Mesenchymal stem cell (in vitro differentiated cells and primary cell): ENCODE data around the gene EFNA2.

Source experiments
- DNase-seq: peaks from one replicate; pipeline ENCODE4 v3.0.0-alpha.2; 2013
- H2AFZ ChIP-seq: one replicate; pipeline ENCODE4 v1.6.1; 2013; ENCODE audit warnings: low read depth, mild to moderate bottlenecking, control low read depth, inconsistent platforms, low read length, moderate library complexity
- H2AK5ac ChIP-seq: 2 replicates; pipeline ENCODE4 v1.6.1; 2013; ENCODE audit warnings: low read length, moderate library complexity, mild to moderate bottlenecking, inconsistent platforms; ENCODE audit not compliant: severe bottlenecking
- H2BK120ac ChIP-seq: one replicate; pipeline ENCODE4 v1.6.1; 2013; ENCODE audit warnings: low read depth, mild to moderate bottlenecking, inconsistent platforms, low read length, moderate library complexity
- H2BK12ac ChIP-seq, 2 experiments: one replicate each; pipeline ENCODE4 v1.6.1; 2013; ENCODE audit warnings: inconsistent platforms in 2 of 2, low read length in 2 of 2, mild to moderate bottlenecking in 2 of 2, moderate library complexity in 2 of 2, control low read depth in 1 of 2
- H2BK15ac ChIP-seq: one replicate; pipeline ENCODE4 v1.6.1; 2013; ENCODE audit warnings: mild to moderate bottlenecking, low read depth, inconsistent platforms; ENCODE audit not compliant: poor library complexity, severe bottlenecking
- H2BK5ac ChIP-seq: 2 replicates; pipeline ENCODE4 v1.6.1; 2013; ENCODE audit warnings: low read depth, mild to moderate bottlenecking, low read length, control low read depth, inconsistent platforms; ENCODE audit not compliant: poor library complexity, severe bottlenecking
- H3K14ac ChIP-seq, 2 experiments: one replicate each; pipeline ENCODE4 v1.6.1; 2013; ENCODE audit warnings: inconsistent platforms in 2 of 2, low read length in 2 of 2, control low read depth in 1 of 2, mild to moderate bottlenecking in 1 of 2, moderate library complexity in 1 of 2
- H3K18ac ChIP-seq, 2 experiments: one replicate each; pipeline ENCODE4 v1.6.1; 2013; ENCODE audit warnings: inconsistent platforms in 2 of 2, low read length in 2 of 2, control low read depth in 1 of 2, low read depth in 1 of 2, mild to moderate bottlenecking in 1 of 2
- H3K23ac ChIP-seq, 2 experiments: one replicate each; pipeline ENCODE4 v1.6.1; 2013; ENCODE audit warnings: inconsistent platforms in 2 of 2, low read length in 2 of 2, mild to moderate bottlenecking in 2 of 2, moderate library complexity in 2 of 2, control low read depth in 1 of 2
- H3K27ac ChIP-seq: 2 replicates; pipeline ENCODE4 v1.5.1; 2013; ENCODE audit warnings: mild to moderate bottlenecking, moderate library complexity, low read length, control low read depth, inconsistent platforms; ENCODE audit not compliant: poor library complexity, severe bottlenecking
- H3K27me3 ChIP-seq, 2 experiments: 2 replicates each; pipeline versions ENCODE4 v1.6.1 to v1.7.0; 2013; ENCODE audit warnings: low read length in 2 of 2, mild to moderate bottlenecking in 2 of 2, moderate library complexity in 2 of 2, control low read depth in 1 of 2, inconsistent platforms in 1 of 2; ENCODE audit not compliant: control insufficient read depth in 1 of 2, insufficient read depth in 1 of 2
- H3K36me3 ChIP-seq, 2 experiments: 2 replicates each; pipeline versions ENCODE4 v1.6.1 to v1.7.0; 2013; ENCODE audit warnings: low read length in 2 of 2, control low read depth in 1 of 2, inconsistent platforms in 1 of 2, low read depth in 1 of 2, mild to moderate bottlenecking in 1 of 2; ENCODE audit not compliant: insufficient read depth in 2 of 2, control insufficient read depth in 1 of 2
- H3K4ac ChIP-seq, 2 experiments: one replicate each; pipeline ENCODE4 v1.6.1; 2013; ENCODE audit warnings: inconsistent platforms in 2 of 2, low read length in 2 of 2, mild to moderate bottlenecking in 2 of 2, moderate library complexity in 2 of 2, control low read depth in 1 of 2, low read depth in 1 of 2
- H3K4me1 ChIP-seq: 2 replicates; pipeline ENCODE4 v1.6.1; 2013; ENCODE audit warnings: low read depth, low read length, control low read depth; ENCODE audit not compliant: control insufficient read depth, insufficient read depth
- H3K4me2 ChIP-seq: 2 replicates; pipeline ENCODE4 v1.6.1; 2013; ENCODE audit warnings: low read length, mild to moderate bottlenecking, inconsistent platforms; ENCODE audit not compliant: poor library complexity, severe bottlenecking
- H3K4me3 ChIP-seq, 2 experiments: 2 replicates each; pipeline versions ENCODE4 v1.5.1 to v1.7.0; 2013; ENCODE audit warnings: low read length in 2 of 2, mild to moderate bottlenecking in 2 of 2, control low read depth in 1 of 2, low read depth in 1 of 2; ENCODE audit not compliant: insufficient read depth in 1 of 2
- H3K79me1 ChIP-seq: replicated peaks from 2 replicates; pipeline ENCODE4 v1.6.1; 2013; ENCODE audit warnings: mild to moderate bottlenecking, control low read depth, low read length, inconsistent platforms; ENCODE audit not compliant: poor library complexity, severe bottlenecking
- H3K9ac ChIP-seq: 2 replicates; pipeline ENCODE4 v1.7.0; 2013; ENCODE audit warnings: mild to moderate bottlenecking, low read length, moderate library complexity
- H3K9me3 ChIP-seq: 2 replicates; pipeline ENCODE4 v1.7.0; 2013; ENCODE audit warnings: mild to moderate bottlenecking, low read length; ENCODE audit not compliant: control insufficient read depth
- H4K8ac ChIP-seq: one replicate; pipeline ENCODE4 v1.6.1; 2013; ENCODE audit warnings: inconsistent platforms, mild to moderate bottlenecking, low read length, moderate library complexity
- H4K91ac ChIP-seq: one replicate; pipeline ENCODE4 v1.6.1; 2013; ENCODE audit warnings: mild to moderate bottlenecking, low read length, inconsistent platforms
- WGBS: methylation state at CpG from one replicate; pipeline ENCODE4 v1.1.7; 2013; ENCODE audit warnings: mixed read lengths; 5-methylcytosine and 5-hydroxymethylcytosine counted together

The EFNA2 gene

DNA sequence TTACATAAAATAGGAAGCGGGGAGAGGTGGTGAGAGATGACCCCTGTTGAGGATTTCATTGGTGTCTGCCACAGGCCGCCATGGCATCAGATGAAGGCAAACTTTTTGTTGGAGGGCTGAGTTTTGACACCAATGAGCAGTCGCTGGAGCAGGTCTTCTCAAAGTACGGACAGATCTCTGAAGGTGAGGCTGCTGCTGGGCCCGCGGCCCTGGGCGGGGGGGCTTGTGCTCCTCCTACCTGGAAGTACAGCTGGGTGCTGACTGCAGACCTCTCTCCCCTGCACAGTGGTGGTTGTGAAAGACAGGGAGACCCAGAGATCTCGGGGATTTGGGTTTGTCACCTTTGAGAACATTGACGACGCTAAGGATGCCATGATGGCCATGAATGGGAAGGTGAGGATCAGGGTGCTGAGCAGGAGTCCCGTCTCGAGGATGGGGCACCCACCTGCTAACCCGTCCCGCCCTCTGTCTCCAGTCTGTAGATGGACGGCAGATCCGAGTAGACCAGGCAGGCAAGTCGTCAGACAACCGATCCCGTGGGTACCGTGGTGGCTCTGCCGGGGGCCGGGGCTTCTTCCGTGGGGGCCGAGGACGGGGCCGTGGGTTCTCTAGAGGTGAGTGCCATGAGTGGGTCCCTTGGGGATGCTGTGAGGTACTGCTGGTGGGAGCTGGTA is 14.7 kb upstream of the EFNA2 start:
- H3K23ac ChIP-seq, result no peak overlapping the region
- no peak for DNase-seq
- H3K4me3 ChIP-seq, result peak overlapping the region; percentile 20 to 85
- H2BK120ac ChIP-seq, result no peak overlapping the region
- no peak overlapping the region for H2BK12ac ChIP-seq
- H3K4me1 ChIP-seq, result peaks cover 62% of the 10 kb centered on the region
- H3K27me3 ChIP-seq, result no peaks in the 10 kb centered on the region
- H2AFZ ChIP-seq, result no peak overlapping the region
- H3K79me1 ChIP-seq, result peaks cover 8% of the 10 kb centered on the region
- H3K14ac ChIP-seq, result no peak overlapping the region
- H2AK5ac ChIP-seq, result peak overlapping the region; percentile 13
- H3K36me3 ChIP-seq, result peaks cover 43 to 48% of the 10 kb centered on the region in 2 experiments
- H4K8ac ChIP-seq, result no peak overlapping the region
- peak overlapping the region; percentile 97 for H3K9ac ChIP-seq
- no peak overlapping the region for H3K18ac ChIP-seq
- H3K9me3 ChIP-seq, result no peaks in the 10 kb centered on the region
- H3K4ac ChIP-seq, result no peak overlapping the region
- no peak overlapping the region for H4K91ac ChIP-seq
- H3K27ac ChIP-seq, result no peak overlapping the region
- peak overlapping the region; percentile 70 for H3K4me2 ChIP-seq
- no peak overlapping the region for H2BK15ac ChIP-seq
- no peak overlapping the region for H2BK5ac ChIP-seq
- WGBS, result 94% methylated on average over 26 of the region's 26 CpGs

DNA sequence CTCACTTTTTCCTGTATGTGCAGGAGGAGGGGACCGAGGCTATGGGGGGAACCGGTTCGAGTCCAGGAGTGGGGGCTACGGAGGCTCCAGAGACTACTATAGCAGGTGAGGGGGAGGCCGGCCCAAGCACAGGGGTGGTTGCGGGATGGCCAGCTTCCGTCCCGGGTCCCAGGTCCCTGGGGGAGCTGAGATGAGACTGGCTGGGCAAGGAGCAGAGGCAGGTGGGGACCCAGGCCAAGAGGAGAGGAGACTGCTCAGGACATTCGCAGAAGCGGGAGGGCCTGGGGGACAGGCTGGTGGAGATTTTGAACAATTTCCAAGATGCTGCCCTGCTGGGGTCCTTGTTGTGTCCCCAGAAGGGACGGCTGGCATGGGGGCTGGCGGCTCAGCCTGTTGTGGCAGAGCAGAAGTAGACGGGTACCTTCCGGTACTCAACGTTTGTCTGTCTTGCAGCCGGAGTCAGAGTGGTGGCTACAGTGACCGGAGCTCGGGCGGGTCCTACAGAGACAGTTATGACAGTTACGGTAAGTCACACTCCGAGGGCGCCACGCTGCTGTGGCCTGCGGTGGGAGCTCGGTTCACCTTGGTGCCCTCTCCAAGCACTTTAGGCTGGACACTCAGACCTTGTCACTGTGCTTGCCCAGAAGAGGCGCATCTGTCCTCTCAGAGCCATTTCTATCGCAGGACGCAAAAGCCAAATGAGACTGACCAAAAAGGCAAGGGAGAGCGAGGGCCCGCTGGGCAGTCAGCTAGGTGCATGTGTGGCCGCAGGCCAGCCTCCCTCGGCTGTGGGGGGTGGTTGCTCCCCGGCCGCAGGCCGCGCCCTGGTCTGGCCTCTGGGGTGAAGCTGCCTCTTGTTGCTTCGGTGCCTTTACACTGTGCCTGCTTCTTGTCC is 13.9 kb upstream of the EFNA2 start:
- WGBS, result 97% methylated on average over 36 of the region's 37 CpGs
- peaks cover 64% of the 10 kb centered on the region for H3K4me1 ChIP-seq
- H2BK5ac ChIP-seq, result no peak overlapping the region
- H3K79me1 ChIP-seq, result peaks cover 12% of the 10 kb centered on the region
- no peak for DNase-seq
- no peak overlapping the region for H2AK5ac ChIP-seq
- no peaks in the 10 kb centered on the region for H3K9me3 ChIP-seq
- H2BK12ac ChIP-seq, result peak overlapping the region in 1 of 2 experiments; percentile 1
- peak overlapping the region; percentile 22 for H4K91ac ChIP-seq
- H3K27me3 ChIP-seq, result no peaks in the 10 kb centered on the region
- H4K8ac ChIP-seq, result peak overlapping the region; percentile 45
- H2BK15ac ChIP-seq, result no peak overlapping the region
- H3K27ac ChIP-seq, result no peak overlapping the region
- H2AFZ ChIP-seq, result no peak overlapping the region
- H3K4me3 ChIP-seq, result peak overlapping the region in 1 of 2 experiments; percentile 85
- peak overlapping the region; percentile 24 for H3K4me2 ChIP-seq
- H3K18ac ChIP-seq, result no peak overlapping the region
- peak overlapping the region; percentile 97 for H3K9ac ChIP-seq
- H3K14ac ChIP-seq, result no peak overlapping the region
- H3K36me3 ChIP-seq, result peaks cover 43 to 49% of the 10 kb centered on the region in 2 experiments
- H3K23ac ChIP-seq, result no peak overlapping the region
- H2BK120ac ChIP-seq, result no peak overlapping the region
- no peak overlapping the region for H3K4ac ChIP-seq

DNA sequence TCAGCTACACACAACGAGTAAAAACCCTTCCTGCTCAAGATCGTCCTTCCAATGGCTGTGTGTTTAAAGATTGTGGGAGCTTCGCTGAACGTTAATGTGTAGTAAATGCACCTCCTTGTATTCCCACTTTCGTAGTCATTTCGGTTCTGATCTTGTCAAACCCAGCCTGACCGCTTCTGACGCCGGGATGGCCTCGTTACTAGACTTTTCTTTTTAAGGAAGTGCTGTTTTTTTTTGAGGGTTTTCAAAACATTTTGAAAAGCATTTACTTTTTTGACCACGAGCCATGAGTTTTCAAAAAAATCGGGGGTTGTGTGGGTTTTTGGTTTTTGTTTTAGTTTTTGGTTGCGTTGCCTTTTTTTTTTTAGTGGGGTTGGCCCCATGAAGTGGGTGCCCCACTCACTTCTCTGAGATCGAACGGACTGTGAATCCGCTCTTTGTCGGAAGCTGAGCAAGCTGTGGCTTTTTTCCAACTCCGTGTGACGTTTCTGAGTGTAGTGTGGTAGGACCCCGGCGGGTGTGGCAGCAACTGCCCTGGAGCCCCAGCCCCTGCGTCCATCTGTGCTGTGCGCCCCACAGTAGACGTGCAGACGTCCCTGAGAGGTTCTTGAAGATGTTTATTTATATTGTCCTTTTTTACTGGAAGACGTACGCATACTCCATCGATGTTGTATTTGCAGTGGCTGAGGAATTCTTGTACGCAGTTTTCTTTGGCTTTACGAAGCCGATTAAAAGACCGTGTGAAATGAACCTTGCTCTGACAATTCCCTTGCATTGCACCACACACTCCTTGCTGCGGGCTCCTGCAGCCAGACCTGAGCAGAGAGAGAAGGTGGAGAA is 13.0 kb upstream of the EFNA2 start:
- H4K91ac ChIP-seq, result no peak overlapping the region
- H3K4me2 ChIP-seq, result no peak overlapping the region
- H3K18ac ChIP-seq, result no peak overlapping the region
- no peak overlapping the region for H3K27ac ChIP-seq
- no peak overlapping the region for H3K14ac ChIP-seq
- 89% methylated on average over 33 of the region's 33 CpGs for WGBS
- H3K23ac ChIP-seq, result no peak overlapping the region
- no peak overlapping the region for H2BK15ac ChIP-seq
- H2AK5ac ChIP-seq, result no peak overlapping the region
- H3K4me1 ChIP-seq, result peaks cover 58% of the 10 kb centered on the region
- peaks cover 14% of the 10 kb centered on the region for H3K79me1 ChIP-seq
- H3K4me3 ChIP-seq, result peak overlapping the region in 1 of 2 experiments; percentile 85
- H2BK12ac ChIP-seq, result no peak overlapping the region
- no peak for DNase-seq
- H3K36me3 ChIP-seq, result peaks cover 49 to 58% of the 10 kb centered on the region in 2 experiments
- H3K9me3 ChIP-seq, result no peaks in the 10 kb centered on the region
- no peak overlapping the region for H3K4ac ChIP-seq
- peak overlapping the region; percentile 97 for H3K9ac ChIP-seq
- no peak overlapping the region for H2AFZ ChIP-seq
- peak overlapping the region; percentile 60 for H4K8ac ChIP-seq
- H2BK120ac ChIP-seq, result no peak overlapping the region
- no peaks in the 10 kb centered on the region for H3K27me3 ChIP-seq
- no peak overlapping the region for H2BK5ac ChIP-seq
